PC-9 (cell line): ENCODE measurements around the gene DAAM1. TPM values are rescaled to one million over a fixed set of nuclear protein-coding genes. Genes with fewer than 3 reads are reported as not detected.

Source experiments
- BruUV-seq: library from RNA; stranded (reverse); fragments of 400-500 nt; replicated peaks from 2 replicates; lab custom pipeline; 2021; lab: Mats Ljungman, UMichigan
- CTCF ChIA-PET: fragments of 300-600 bp; sonication (Branson Sonifier 250); formaldehyde crosslinking; loops from one replicate; lab custom pipeline; 2022; ENCODE audit warnings: antibody characterized with exemption; lab: Charles Lee
- POLR2A ChIA-PET: fragments of 300-600 bp; sonication (Branson Sonifier 250); formaldehyde crosslinking; loops from one replicate; lab custom pipeline; 2022; ENCODE audit warnings: antibody characterized with exemption; ENCODE audit not compliant: unreplicated experiment; lab: Charles Lee
- DNase-seq, 2 experiments: peaks; one replicate each; pipeline versions ENCODE4 v3.0.0 to v3.0.0-alpha.2; 2015 to 2022; ENCODE audit warnings: mixed read lengths in 1 of 2
- H2AFZ ChIP-seq: fragments of 200-600 bp; sonication (generic); 2 replicates; pipeline ENCODE4 v1.8.1; 2017; ENCODE audit warnings: antibody characterized with exemption
- H3F3A ChIP-seq: fragments of 200-600 bp; sonication (generic); 2 replicates; pipeline ENCODE4 v1.8.1; 2017; ENCODE audit warnings: antibody characterized with exemption, mild to moderate bottlenecking, low read depth; ENCODE audit not compliant: insufficient read depth
- H3K27ac ChIP-seq: fragments of 200-600 bp; sonication (generic); 2 replicates; pipeline ENCODE4 v1.6.1; 2016; ENCODE audit warnings: mixed run types
- H3K27me3 ChIP-seq: fragments of 200-600 bp; sonication (generic); 2 replicates; pipeline ENCODE4 v1.6.1; 2016; ENCODE audit warnings: low read depth, mixed run types; ENCODE audit not compliant: insufficient read depth
- H3K36me3 ChIP-seq: fragments of 200-600 bp; sonication (generic); 2 replicates; pipeline ENCODE4 v1.6.1; 2016; ENCODE audit warnings: low read depth, mixed run types
- H3K4me1 ChIP-seq: fragments of 200-600 bp; sonication (generic); replicated peaks from 2 replicates; pipeline ENCODE4 v1.6.1; 2016; ENCODE audit warnings: mixed run types; ENCODE audit not compliant: insufficient read depth
- H3K4me2 ChIP-seq: fragments of 200-600 bp; sonication (generic); 2 replicates; pipeline ENCODE4 v1.6.1; 2017; ENCODE audit warnings: mixed run types
- H3K4me3 ChIP-seq: fragments of 200-600 bp; sonication (generic); 2 replicates; pipeline ENCODE4 v1.6.1; 2016; ENCODE audit warnings: mixed run types
- H3K79me2 ChIP-seq: fragments of 200-600 bp; sonication (generic); 2 replicates; pipeline ENCODE4 v1.6.1; 2017; ENCODE audit warnings: low read depth, mixed run types
- H3K9me2 ChIP-seq: fragments of 200-600 bp; sonication (generic); 2 replicates; pipeline ENCODE4 v1.8.1; 2017; ENCODE audit warnings: mild to moderate bottlenecking; ENCODE audit not compliant: insufficient read depth
- H3K9me3 ChIP-seq: fragments of 200-600 bp; sonication (generic); 2 replicates; pipeline ENCODE4 v1.8.1; 2016; ENCODE audit warnings: low read depth; ENCODE audit not compliant: insufficient read depth
- H4K20me1 ChIP-seq: fragments of 200-600 bp; sonication (generic); 2 replicates; pipeline ENCODE4 v1.8.1; 2017; ENCODE audit not compliant: insufficient read depth
- CTCF ChIP-seq: fragments of 200-600 bp; sonication (generic); conservative IDR thresholded peaks from 2 replicates; pipeline ENCODE4 v1.6.1; 2017; ENCODE audit warnings: mixed run types, antibody characterized with exemption, mild to moderate bottlenecking, moderate library complexity
- EZH2 ChIP-seq: fragments of 200-600 bp; sonication (generic); IDR thresholded peaks from 2 replicates; pipeline ENCODE4 v1.8.0; 2017; ENCODE audit warnings: antibody characterized with exemption, low read depth
- intact Hi-C: fragments of 100-400 bp; cut with micrococcal nuclease; formaldehyde crosslinking; loops from one replicate; pipeline ENCODE4 v1.10.0; 2022; ENCODE audit not compliant: unreplicated experiment
- total RNA-seq: library from RNA; stranded (reverse); gene quantifications from 2 replicates; pipeline ENCODE4 v1.2.3, GENCODE V29; 2021

The DAAM1 gene
- total RNA-seq, 1 experiment from 2014 or later, result 70.7 TPM

- H3K27ac ChIP-seq, result no peak overlapping the region
- H2AFZ ChIP-seq, result no peak overlapping the region
- H3K4me1 ChIP-seq, result peaks cover 19% of the 10 kb centered on the region
- no peak for DNase-seq
- peaks cover 3% of the 10 kb centered on the region for H3K36me3 ChIP-seq
- TF ChIP-seq EZH2 (no peak), CTCF (no peak)
- intact Hi-C loops, result no loop called here
- H3K27me3 ChIP-seq, result no peaks in the 10 kb centered on the region
- no peak overlapping the region for H3K4me2 ChIP-seq
- peaks cover 2% of the 10 kb centered on the region; the same call in 1 of the 2 replicates for H3K9me3 ChIP-seq
- no TSS peak for BruUV-seq
- no peaks in the 10 kb centered on the region for H4K20me1 ChIP-seq
- H3K79me2 ChIP-seq, result 0 out of 2 replicates have a peak, but pooled peaks cover 11% of the 10 kb centered on the region
- H3K9me2 ChIP-seq, result no peaks in the 10 kb centered on the region
- POLR2A ChIA-PET, result no interaction called here
- CTCF ChIA-PET, result no interaction called here
- H3F3A ChIP-seq, result peaks cover 10% of the 10 kb centered on the region
- no peak overlapping the region for H3K4me3 ChIP-seq
Observed at GRCh38 chr14:59301354-59301753, 112.9 kb downstream of the DAAM1 start.

- Histone ChIP-seq H3K27ac (no peak overlapping the region), H3F3A (peaks cover 19% of the 10 kb centered on the region), H3K79me2 (peaks cover 12% of the 10 kb centered on the region; the same call in 1 of the 2 replicates), H3K36me3 (peaks cover 3% of the 10 kb centered on the region), H4K20me1 (no peaks in the 10 kb centered on the region), H3K4me3 (no peak overlapping the region), H3K9me2 (no peaks in the 10 kb centered on the region), H3K4me2 (no peak overlapping the region), H3K9me3 (peaks cover 6% of the 10 kb centered on the region; the same call in 1 of the 2 replicates), H2AFZ (no peak overlapping the region), H3K27me3 (no peaks in the 10 kb centered on the region), H3K4me1 (peaks cover 28% of the 10 kb centered on the region)
- ChIA-PET CTCF (no interaction called here), POLR2A (no interaction called here)
- TF ChIP-seq EZH2, result no peak
- TF ChIP-seq CTCF, result no peak
- no TSS peak for BruUV-seq
- DNase-seq, result no peak
- intact Hi-C loops, result no loop called here
Observed at GRCh38 chr14:59302313-59302712, 113.8 kb downstream of the DAAM1 start.

- TF ChIP-seq CTCF (no peak), EZH2 (no peak)
- Histone ChIP-seq H3K79me2 (peaks cover 19% of the 10 kb centered on the region), H3K27me3 (no peaks in the 10 kb centered on the region), H2AFZ (no peak overlapping the region), H3K4me2 (no peak overlapping the region), H3K27ac (no peak overlapping the region), H3K9me2 (no peaks in the 10 kb centered on the region), H3F3A (peaks cover 22% of the 10 kb centered on the region), H3K4me3 (no peak overlapping the region), H4K20me1 (no peaks in the 10 kb centered on the region), H3K4me1 (peaks cover 35% of the 10 kb centered on the region), H3K9me3 (peaks cover 6% of the 10 kb centered on the region; the same call in 1 of the 2 replicates), H3K36me3 (peaks cover 3% of the 10 kb centered on the region)
- BruUV-seq, result no TSS peak
- POLR2A ChIA-PET, result interaction anchor here (0.6 to 1.0 kb wide), 4 partner anchors 24 to 152 kb away, joined by 3 read pairs; no protein-coding TSS in a partner anchor
- intact Hi-C loops, result no loop called here
- DNase-seq, result peak in 1 of 2 experiments; percentile 30
- CTCF ChIA-PET, result interaction anchor here (0.6 kb wide), 1 partner anchor 857 kb away, joined by 8 read pairs; no protein-coding TSS in a partner anchor
Observed at GRCh38 chr14:59303216-59303615, 114.7 kb downstream of the DAAM1 start.
